ENCODE measurements around the gene HDAC5. TPM values are rescaled to one million over a fixed set of nuclear protein-coding genes. Genes with fewer than 3 reads are reported as not detected.

The HDAC5 gene
- polyA plus RNA-seq, 1 of the 3 experiments (the other 2 are of a cell fraction) = 19.0 TPM

GRCh38 chr17:44124118-44124438 is 637 bp upstream of the HDAC5 start:
- POLR2A ChIA-PET = interaction anchor here (0.9 to 2.2 kb wide), 7 partner anchors 17 to 63 kb away, joined by 3 to 8 read pairs (median 3); partner anchors contain the start of genes HROB, LSM12 and TMUB2
- H3K4me3 ChIP-seq (ENCODE audit: low read depth in 2 of 2, low read length in 1 of 2) = peak overlapping the region; percentile 57 to 63
- no peak for TF ChIP-seq CHD2 (IDR thresholded peaks at IDR 0.05; ENCODE audit: low read length, partially characterized antibody)
- TF ChIP-seq, protein P1, sequence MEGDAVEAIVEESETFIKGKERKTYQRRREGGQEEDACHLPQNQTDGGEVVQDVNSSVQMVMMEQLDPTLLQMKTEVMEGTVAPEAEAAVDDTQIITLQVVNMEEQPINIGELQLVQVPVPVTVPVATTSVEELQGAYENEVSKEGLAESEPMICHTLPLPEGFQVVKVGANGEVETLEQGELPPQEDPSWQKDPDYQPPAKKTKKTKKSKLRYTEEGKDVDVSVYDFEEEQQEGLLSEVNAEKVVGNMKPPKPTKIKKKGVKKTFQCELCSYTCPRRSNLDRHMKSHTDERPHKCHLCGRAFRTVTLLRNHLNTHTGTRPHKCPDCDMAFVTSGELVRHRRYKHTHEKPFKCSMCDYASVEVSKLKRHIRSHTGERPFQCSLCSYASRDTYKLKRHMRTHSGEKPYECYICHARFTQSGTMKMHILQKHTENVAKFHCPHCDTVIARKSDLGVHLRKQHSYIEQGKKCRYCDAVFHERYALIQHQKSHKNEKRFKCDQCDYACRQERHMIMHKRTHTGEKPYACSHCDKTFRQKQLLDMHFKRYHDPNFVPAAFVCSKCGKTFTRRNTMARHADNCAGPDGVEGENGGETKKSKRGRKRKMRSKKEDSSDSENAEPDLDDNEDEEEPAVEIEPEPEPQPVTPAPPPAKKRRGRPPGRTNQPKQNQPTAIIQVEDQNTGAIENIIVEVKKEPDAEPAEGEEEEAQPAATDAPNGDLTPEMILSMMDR (IDR thresholded peaks at IDR 0.05) = 0 out of 2 replicates have a peak, but pooled peaks have one; percentile 3
- no peaks in the 10 kb centered on the region for H3K36me3 ChIP-seq (replicated peaks in 1 of 2; ENCODE audit: control insufficient read depth in 1 of 2, insufficient read depth in 2 of 2, low read length in 1 of 2)
- peak overlapping the region; percentile 85 for H3K4me2 ChIP-seq
- H3K9me3 ChIP-seq = no peaks in the 10 kb centered on the region
- H3K9me2 ChIP-seq = no peaks in the 10 kb centered on the region
- WGBS (ENCODE audit: low lambda C conversion rate) = 11% methylated on average over 8 of the region's 8 CpGs
- no peaks in the 10 kb centered on the region for H3K27me3 ChIP-seq (ENCODE audit: insufficient read depth)
- H3K27ac ChIP-seq (ENCODE audit: low read depth in 2 of 2, low read length in 1 of 2) = peak overlapping the region; percentile 74 to 82
- H3K79me2 ChIP-seq (ENCODE audit: insufficient read depth) = peaks cover 19% of the 10 kb centered on the region; the same call in 1 of the 2 replicates
- H3F3A ChIP-seq (replicated peaks; ENCODE audit: insufficient read depth) = peaks cover 7% of the 10 kb centered on the region
- peak overlapping the region; percentile 72; the same call in 1 of the 2 replicates for H2AFZ ChIP-seq (ENCODE audit: low read depth)
- H4K20me1 ChIP-seq (ENCODE audit: insufficient read depth) = peaks cover 9% of the 10 kb centered on the region; the same call in 1 of the 2 replicates
- DNase-seq = no peak
- CTCF ChIA-PET = interaction anchor here (0.9 to 2.6 kb wide), 13 partner anchors 8 to 247 kb away, joined by 3 to 15 read pairs (median 3); partner anchors contain the start of gene GRN
- peaks cover 4 to 26% of the 10 kb centered on the region in 2 experiments; a peak in 2 of 4 replicates for H3K4me1 ChIP-seq (ENCODE audit: control insufficient read depth in 1 of 2, insufficient read depth in 2 of 2, low read depth in 1 of 2, low read length in 1 of 2)
- peak overlapping the region; percentile 88 for H3K9ac ChIP-seq

GRCh38 chr17:44122816-44123355 is 555 bp downstream of the HDAC5 start:
- H3K27me3 ChIP-seq (ENCODE audit: insufficient read depth) = no peaks in the 10 kb centered on the region
- POLR2A ChIA-PET = interaction anchor here (0.9 to 2.2 kb wide), 6 partner anchors 18 to 64 kb away, joined by 3 to 8 read pairs (median 4); partner anchors contain the start of genes HROB, LSM12 and TMUB2
- peak overlapping the region; percentile 72 to 78 for H3K4me3 ChIP-seq (ENCODE audit: low read depth in 2 of 2, low read length in 1 of 2)
- H2AFZ ChIP-seq (ENCODE audit: low read depth) = peak overlapping the region; percentile 67
- peak overlapping the region; percentile 88 for H3K9ac ChIP-seq
- H4K20me1 ChIP-seq (ENCODE audit: insufficient read depth) = peaks cover 19% of the 10 kb centered on the region; the same call in 1 of the 2 replicates
- DNase-seq = no peak
- peak overlapping the region; percentile 41 to 63; a peak in 2 of 4 replicates for H3K27ac ChIP-seq (ENCODE audit: low read depth in 2 of 2, low read length in 1 of 2)
- CTCF ChIA-PET = interaction anchor here (0.7 to 2.6 kb wide), 17 partner anchors 10 to 223 kb away, joined by 3 to 15 read pairs (median 3); partner anchors contain the start of genes GRN and HROB
- H3K9me2 ChIP-seq = no peaks in the 10 kb centered on the region
- H3K36me3 ChIP-seq (replicated peaks in 1 of 2; ENCODE audit: control insufficient read depth in 1 of 2, insufficient read depth in 2 of 2, low read length in 1 of 2) = no peaks in the 10 kb centered on the region
- H3K4me2 ChIP-seq = peak overlapping the region; percentile 97
- TF ChIP-seq FOSL2 (IDR thresholded peaks at IDR 0.05; ENCODE audit: borderline replicate concordance, low read depth) (no peak), JUND (IDR thresholded peaks at IDR 0.05) (no peak), MEF2A (IDR thresholded peaks at IDR 0.05; ENCODE audit: borderline replicate concordance, low read depth) (no peak), PBX3 (IDR thresholded peaks at IDR 0.05) (no peak), TEAD4 (IDR thresholded peaks at IDR 0.05; ENCODE audit: borderline replicate concordance, insufficient read depth) (no peak), GABPA (IDR thresholded peaks at IDR 0.05; ENCODE audit: low read depth) (no peak), MAX (IDR thresholded peaks at IDR 0.05; ENCODE audit: low read depth) (no peak), EZH2phosphoT487 (IDR thresholded peaks at IDR 0.05; ENCODE audit: borderline replicate concordance, low read depth) (no peak), TCF12 (IDR thresholded peaks at IDR 0.05) (no peak), GATA2 (CRISPR knock-in tag; IDR thresholded peaks at IDR 0.05) (no peak)
- TF ChIP-seq, protein P2, sequence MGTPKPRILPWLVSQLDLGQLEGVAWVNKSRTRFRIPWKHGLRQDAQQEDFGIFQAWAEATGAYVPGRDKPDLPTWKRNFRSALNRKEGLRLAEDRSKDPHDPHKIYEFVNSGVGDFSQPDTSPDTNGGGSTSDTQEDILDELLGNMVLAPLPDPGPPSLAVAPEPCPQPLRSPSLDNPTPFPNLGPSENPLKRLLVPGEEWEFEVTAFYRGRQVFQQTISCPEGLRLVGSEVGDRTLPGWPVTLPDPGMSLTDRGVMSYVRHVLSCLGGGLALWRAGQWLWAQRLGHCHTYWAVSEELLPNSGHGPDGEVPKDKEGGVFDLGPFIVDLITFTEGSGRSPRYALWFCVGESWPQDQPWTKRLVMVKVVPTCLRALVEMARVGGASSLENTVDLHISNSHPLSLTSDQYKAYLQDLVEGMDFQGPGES (IDR thresholded peaks at IDR 0.05; ENCODE audit: low read depth, low read length) = no peak
- H3F3A ChIP-seq (replicated peaks; ENCODE audit: insufficient read depth) = peaks cover 7% of the 10 kb centered on the region
- peaks cover 19% of the 10 kb centered on the region; the same call in 1 of the 2 replicates for H3K79me2 ChIP-seq (ENCODE audit: insufficient read depth)
- H3K4me1 ChIP-seq (ENCODE audit: control insufficient read depth in 1 of 2, insufficient read depth in 2 of 2, low read depth in 1 of 2, low read length in 1 of 2) = peaks cover 4 to 26% of the 10 kb centered on the region in 2 experiments; a peak in 2 of 4 replicates
- H3K9me3 ChIP-seq = no peaks in the 10 kb centered on the region
- 16% methylated on average over 11 of the region's 32 CpGs for WGBS (ENCODE audit: low lambda C conversion rate)
